ENCODE data around the gene PPARD. TPM values are rescaled to one million over a fixed set of nuclear protein-coding genes. Genes with fewer than 3 reads are reported as not detected.
A peak's percentile ranks its signal among the peaks of the same experiment; 100 is the strongest.
"Not testable (repeated sequence)": the region's sequence is repeated elsewhere in the genome, so short reads cannot be mapped to it uniquely, and the experiment has no call there.

Gene PPARD
- polyA plus RNA-seq, 6 donors from 2014 or later = 5.6 to 13.9 (median 5.7) TPM; not detected in 1

GRCh38 chr6:35304299-35304698, 38.1 kb upstream of the PPARD start:
- Mint-ChIP-seq H3K4me3 (peak overlapping the region in 6 of 8 donors; percentile 36 to 84 (median 72)), H3K4me1 (peaks cover 51 to 74% (median 72%) of the 10 kb centered on the region in 3 donors), H3K27me3 (no peaks in the 10 kb centered on the region), H3K27ac (peak overlapping the region; percentile 96 to 99 (median 98)), H3K9me3 (no peaks in the 10 kb centered on the region), H3K36me3 (peaks cover 4 to 7% of the 10 kb centered on the region in 2 donors)
- no peak for ATAC-seq (ENCODE audit: low read depth in 2 of 2)
- DNase-seq = no peak

DNA sequence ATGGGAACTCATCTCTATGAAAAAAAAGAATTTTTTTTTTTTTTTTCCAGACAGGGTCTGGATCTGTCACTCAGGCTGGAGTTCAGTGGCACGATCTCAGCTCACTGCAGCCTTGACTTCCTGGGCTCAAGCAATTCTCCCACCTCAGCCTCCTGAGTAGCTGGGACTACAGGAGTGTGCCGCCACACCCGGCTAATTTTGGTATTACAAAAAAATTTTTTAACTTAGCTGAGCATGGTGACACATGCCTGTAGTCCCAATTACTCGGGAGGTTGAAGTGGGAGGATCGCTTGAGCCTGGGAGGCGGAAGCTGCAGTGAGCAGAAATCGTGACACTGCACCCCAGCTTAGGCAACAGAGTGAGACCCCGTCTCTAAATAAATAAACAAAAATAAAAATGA, 37.2 kb upstream of the PPARD start:
- no peaks in the 10 kb centered on the region for H3K9me3 Mint-ChIP-seq
- DNase-seq = no peak
- H3K4me3 Mint-ChIP-seq = no peak overlapping the region
- H3K27me3 Mint-ChIP-seq = no peaks in the 10 kb centered on the region
- peaks cover 53 to 74% (median 72%) of the 10 kb centered on the region in 3 donors for H3K4me1 Mint-ChIP-seq
- no peak overlapping the region for H3K27ac Mint-ChIP-seq
- H3K36me3 Mint-ChIP-seq = peaks cover 4 to 7% of the 10 kb centered on the region in 2 donors
- ATAC-seq (ENCODE audit: low read depth in 2 of 2) = no peak

DNA sequence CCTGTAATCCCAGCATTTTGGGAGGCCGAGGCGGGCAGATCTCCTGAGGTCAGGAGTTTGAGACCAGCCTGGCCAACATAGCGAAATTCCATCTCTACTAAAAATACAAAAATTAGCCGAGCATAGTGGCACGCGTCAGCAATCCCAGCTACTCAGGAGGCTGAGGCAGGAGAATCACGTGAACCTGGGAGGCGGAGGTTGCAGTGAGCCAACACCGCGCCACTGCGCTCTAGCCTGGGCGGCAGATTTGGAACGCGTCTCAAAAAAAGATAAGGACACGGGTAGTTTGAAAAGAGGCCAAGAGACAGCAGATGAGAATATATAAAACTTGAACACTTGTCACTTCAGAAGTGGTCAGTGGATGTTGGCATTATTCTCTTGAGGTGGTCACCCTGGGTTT, 35.2 kb upstream of the PPARD start:
- H3K9me3 Mint-ChIP-seq; ATAC-seq (ENCODE audit: low read depth in 2 of 2); H3K4me3 Mint-ChIP-seq; H3K27me3 Mint-ChIP-seq; H3K36me3 Mint-ChIP-seq; DNase-seq: not testable (repeated sequence)
- Mint-ChIP-seq H3K4me1 (peaks cover 62 to 77% (median 74%) of the 10 kb centered on the region in 3 donors), H3K27ac (peak overlapping the region in 5 of 6 donors; percentile 20 to 97 (median 57))

GRCh38 chr6:35308543-35308942, 33.8 kb upstream of the PPARD start:
- not testable (repeated sequence) for DNase-seq; H3K9me3 Mint-ChIP-seq; ATAC-seq (ENCODE audit: low read depth in 2 of 2); H3K27me3 Mint-ChIP-seq
- H3K4me3 Mint-ChIP-seq = peak overlapping the region in 1 of 8 donors; percentile 25
- peak overlapping the region in 3 of 6 donors; percentile 15 to 97 (median 82) for H3K27ac Mint-ChIP-seq
- H3K4me1 Mint-ChIP-seq = peaks cover 61 to 77% (median 73%) of the 10 kb centered on the region in 3 donors
- H3K36me3 Mint-ChIP-seq = peaks cover 7 to 11% of the 10 kb centered on the region in 2 donors

GRCh38 chr6:35309611-35310264, 32.6 kb upstream of the PPARD start:
- Mint-ChIP-seq H3K4me3 (peak overlapping the region in 7 of 8 donors; percentile 10 to 89 (median 49)), H3K9me3 (no peaks in the 10 kb centered on the region), H3K36me3 (peaks cover 7 to 13% of the 10 kb centered on the region in 2 donors), H3K27ac (peak overlapping the region; percentile 58 to 99 (median 94)), H3K4me1 (peaks cover 56 to 77% (median 69%) of the 10 kb centered on the region in 3 donors), H3K27me3 (no peaks in the 10 kb centered on the region)
- no peak for DNase-seq
- ATAC-seq (ENCODE audit: low read depth in 2 of 2) = no peak

GRCh38 chr6:35310265-35310831, 32.0 kb upstream of the PPARD start:
- Mint-ChIP-seq H3K36me3 (peaks cover 7 to 15% of the 10 kb centered on the region in 2 donors), H3K27ac (peak overlapping the region; percentile 89 to 99 (median 98)), H3K27me3 (no peaks in the 10 kb centered on the region), H3K9me3 (no peaks in the 10 kb centered on the region), H3K4me1 (peaks cover 56 to 81% (median 72%) of the 10 kb centered on the region in 3 donors), H3K4me3 (peak overlapping the region in 7 of 8 donors; percentile 19 to 91 (median 76))
- ATAC-seq (ENCODE audit: low read depth in 2 of 2) (no peak), DNase-seq (no peak)

DNA sequence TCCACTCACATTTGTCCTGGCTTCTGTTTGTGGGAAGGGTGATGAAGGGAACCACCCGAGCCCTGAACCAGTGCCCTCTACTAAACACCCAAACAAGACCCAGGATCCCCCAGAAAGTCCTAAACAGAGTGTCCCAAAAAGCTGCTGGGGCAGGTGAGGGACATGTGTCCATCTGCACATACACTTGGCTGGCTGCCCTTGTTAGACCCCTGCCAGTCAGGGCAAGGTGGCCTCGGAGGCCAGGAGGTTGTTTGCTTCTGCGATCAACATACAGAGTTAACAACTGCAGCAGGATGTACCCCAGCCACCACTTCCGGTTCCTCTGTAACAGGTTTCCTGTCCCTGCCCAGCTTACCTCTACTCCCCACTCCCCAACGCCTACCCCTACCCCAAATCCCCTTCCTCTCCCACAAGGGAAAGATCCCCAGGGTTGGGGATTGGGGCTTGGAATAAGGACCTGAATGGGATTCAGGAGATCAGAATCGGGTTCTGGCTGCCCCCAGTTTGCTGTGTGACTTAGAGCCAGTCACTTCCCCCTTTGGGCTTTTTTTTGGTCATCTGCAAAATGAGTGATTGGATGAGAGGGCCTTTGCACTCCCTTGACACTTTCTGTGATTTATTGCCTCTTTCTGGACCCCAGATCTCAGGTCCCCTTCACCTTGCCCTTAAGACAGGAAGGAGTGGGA, 30.8 kb upstream of the PPARD start:
- peaks cover 57 to 81% (median 71%) of the 10 kb centered on the region in 3 donors for H3K4me1 Mint-ChIP-seq
- peaks cover 9 to 18% of the 10 kb centered on the region in 2 donors for H3K36me3 Mint-ChIP-seq
- no peaks in the 10 kb centered on the region for H3K9me3 Mint-ChIP-seq
- H3K4me3 Mint-ChIP-seq = peak overlapping the region; percentile 76 to 91 (median 86)
- no peaks in the 10 kb centered on the region for H3K27me3 Mint-ChIP-seq
- DNase-seq (peak; percentile 61), ATAC-seq (ENCODE audit: low read depth in 2 of 2) (peak; percentile 91 to 93)
- peak overlapping the region; percentile 97 to 99 (median 98) for H3K27ac Mint-ChIP-seq

GRCh38 chr6:35312076-35312800, 30.1 kb upstream of the PPARD start:
- H3K4me1 Mint-ChIP-seq = peaks cover 61 to 74% (median 64%) of the 10 kb centered on the region in 3 donors
- H3K9me3 Mint-ChIP-seq = no peaks in the 10 kb centered on the region
- peaks cover 17 to 25% of the 10 kb centered on the region in 2 donors for H3K36me3 Mint-ChIP-seq
- H3K27ac Mint-ChIP-seq = peak overlapping the region; percentile 97 to 99 (median 98)
- DNase-seq (no peak), ATAC-seq (ENCODE audit: low read depth in 2 of 2) (no peak)
- H3K27me3 Mint-ChIP-seq = no peaks in the 10 kb centered on the region
- peak overlapping the region; percentile 76 to 91 (median 86) for H3K4me3 Mint-ChIP-seq

DNA sequence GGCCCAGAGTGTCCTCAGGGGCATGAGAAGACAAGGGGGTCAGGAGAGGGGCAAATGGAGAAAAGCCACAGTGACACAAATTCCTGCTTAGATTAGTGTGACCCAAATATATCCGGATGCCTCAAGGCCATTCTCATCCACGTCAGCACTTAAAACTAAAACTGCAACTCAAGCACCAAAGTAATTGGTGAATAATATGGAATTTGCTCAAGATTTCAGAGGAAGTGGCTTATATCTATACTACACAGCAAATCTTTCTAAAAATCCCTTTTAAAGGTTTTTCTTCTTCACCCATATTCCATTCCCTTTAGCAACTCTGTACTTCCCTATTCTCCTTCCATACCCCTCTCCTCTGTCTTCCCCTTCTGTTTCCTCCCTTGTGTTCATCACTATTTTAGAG, 29.6 kb upstream of the PPARD start:
- ATAC-seq (ENCODE audit: low read depth in 2 of 2) = no peak
- H3K36me3 Mint-ChIP-seq = peaks cover 22 to 27% of the 10 kb centered on the region in 2 donors
- DNase-seq = no peak
- no peaks in the 10 kb centered on the region for H3K9me3 Mint-ChIP-seq
- H3K27ac Mint-ChIP-seq = peak overlapping the region; percentile 85 to 99 (median 98)
- peaks cover 58 to 74% (median 59%) of the 10 kb centered on the region in 3 donors for H3K4me1 Mint-ChIP-seq
- no peaks in the 10 kb centered on the region for H3K27me3 Mint-ChIP-seq
- peak overlapping the region; percentile 9 to 90 (median 80) for H3K4me3 Mint-ChIP-seq

- DNase-seq (no peak), ATAC-seq (ENCODE audit: low read depth in 2 of 2) (no peak)
- Mint-ChIP-seq H3K27ac (no peak overlapping the region), H3K36me3 (peaks cover 37 to 51% of the 10 kb centered on the region in 2 donors), H3K27me3 (no peaks in the 10 kb centered on the region), H3K9me3 (no peaks in the 10 kb centered on the region), H3K4me3 (no peak overlapping the region), H3K4me1 (peaks cover 17 to 33% (median 23%) of the 10 kb centered on the region in 3 donors)
These were observed 24.7 kb upstream of the PPARD start for GRCh38 chr6:35317483-35318195.

DNA sequence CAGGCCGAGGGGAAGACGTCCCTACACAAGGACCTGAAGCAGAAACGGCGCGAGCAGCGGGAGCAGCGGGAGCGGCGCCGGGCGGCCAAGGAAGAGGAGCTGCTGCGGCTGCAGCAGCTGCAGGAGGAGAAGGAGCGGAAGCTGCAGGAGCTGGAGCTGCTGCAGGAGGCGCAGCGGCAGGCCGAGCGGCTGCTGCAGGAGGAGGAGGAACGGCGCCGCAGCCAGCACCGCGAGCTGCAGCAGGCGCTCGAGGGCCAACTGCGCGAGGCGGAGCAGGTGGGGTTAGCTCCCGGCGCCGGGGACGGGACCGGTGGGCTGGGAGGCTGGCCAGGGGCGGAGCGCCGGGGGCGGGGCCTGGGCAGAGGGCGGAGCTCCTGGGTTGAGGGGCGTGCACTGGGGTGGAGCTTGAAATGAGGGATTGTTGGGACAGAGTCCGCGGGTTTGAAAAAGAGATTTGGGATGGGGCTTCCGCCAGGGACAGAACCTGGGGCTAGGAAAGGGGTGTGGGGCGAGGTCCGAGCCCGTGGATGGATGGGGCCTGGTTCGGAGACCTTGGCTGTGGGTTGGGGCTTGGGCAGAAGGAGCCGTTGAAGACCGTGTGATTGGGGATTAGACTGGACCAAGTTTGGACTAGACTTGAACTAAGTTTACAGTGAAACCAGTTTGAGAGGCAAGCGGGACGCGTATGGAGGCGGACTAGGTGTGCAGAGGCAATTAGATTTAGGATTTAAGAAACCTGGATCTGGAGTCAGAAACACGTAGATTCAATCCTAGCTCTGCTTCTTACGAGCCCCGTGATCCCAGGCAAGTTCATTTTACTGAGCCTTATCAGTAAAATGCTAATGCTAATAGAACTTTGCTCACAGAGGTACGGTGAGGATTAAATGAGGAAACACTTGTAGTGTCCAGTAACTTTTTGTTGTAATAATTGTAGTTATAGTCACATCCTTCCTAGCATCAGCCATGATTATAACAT, 23.9 kb upstream of the PPARD start:
- Mint-ChIP-seq H3K27ac (no peak overlapping the region), H3K4me3 (no peak overlapping the region), H3K36me3 (peaks cover 35 to 53% of the 10 kb centered on the region in 2 donors), H3K27me3 (no peaks in the 10 kb centered on the region), H3K4me1 (peaks cover 10 to 24% (median 16%) of the 10 kb centered on the region in 3 donors), H3K9me3 (no peaks in the 10 kb centered on the region)
- ATAC-seq (ENCODE audit: low read depth in 2 of 2) (no peak), DNase-seq (no peak)
